A673 (cell line): Measurements from ENCODE around the gene ASPSCR1. TPM values are rescaled to one million over a fixed set of nuclear protein-coding genes. Genes with fewer than 3 reads are reported as not detected.

Experiments used
- BruUV-seq: library from RNA; stranded (reverse); fragments of 400-500 nt; replicated peaks from 2 replicates; lab custom pipeline; 2021; lab: Mats Ljungman, UMichigan
- CTCF ChIA-PET: fragments of 300-600 bp; sonication (Branson Sonifier 250); formaldehyde crosslinking; loops from one replicate; lab custom pipeline; 2022; ENCODE audit warnings: antibody characterized with exemption; lab: Charles Lee
- POLR2A ChIA-PET: fragments of 300-600 bp; sonication (Branson Sonifier 250); formaldehyde crosslinking; loops from one replicate; lab custom pipeline; 2022; ENCODE audit warnings: antibody characterized with exemption; ENCODE audit not compliant: low non-redundant PET; lab: Charles Lee
- DNase-seq: peaks from one replicate; pipeline ENCODE4 v3.0.0-alpha.2; 2015; ENCODE audit warnings: low spot score
- H3K27ac ChIP-seq: fragments of 200-600 bp; sonication (generic); 2 replicates; pipeline ENCODE4 v1.5.1; 2016; ENCODE audit warnings: mixed run types, low read depth, mild to moderate bottlenecking, mixed read lengths, antibody characterized with exemption, low read length; ENCODE audit not compliant: poor library complexity, severe bottlenecking
- H3K27me3 ChIP-seq: fragments of 200-600 bp; sonication (generic); replicated peaks from 2 replicates; pipeline ENCODE4 v1.6.1; 2017; ENCODE audit warnings: mixed run types, low read depth, mild to moderate bottlenecking, mixed read lengths, antibody characterized with exemption, low read length; ENCODE audit not compliant: insufficient read depth, poor library complexity
- H3K36me3 ChIP-seq: fragments of 200-600 bp; sonication (generic); 2 replicates; pipeline ENCODE4 v1.6.1; 2016; ENCODE audit warnings: mixed run types, mild to moderate bottlenecking, mixed read lengths, antibody characterized with exemption, low read length; ENCODE audit not compliant: insufficient read depth, poor library complexity, severe bottlenecking
- H3K4me1 ChIP-seq: fragments of 200-600 bp; sonication (generic); 2 replicates; pipeline ENCODE4 v1.6.1; 2017; ENCODE audit warnings: mixed run types, mild to moderate bottlenecking, mixed read lengths, antibody characterized with exemption, low read length; ENCODE audit not compliant: insufficient read depth, poor library complexity, severe bottlenecking
- H3K4me3 ChIP-seq: fragments of 200-600 bp; sonication (generic); 2 replicates; pipeline ENCODE4 v1.5.1; 2016; ENCODE audit warnings: low read depth, mixed run types, mild to moderate bottlenecking, mixed read lengths, low read length; ENCODE audit not compliant: poor library complexity, severe bottlenecking
- H3K9me3 ChIP-seq: fragments of 200-600 bp; sonication (generic); 2 replicates; pipeline ENCODE4 v1.6.1; 2016; ENCODE audit warnings: mixed run types, low read depth, mild to moderate bottlenecking, mixed read lengths, antibody characterized with exemption, low read length; ENCODE audit not compliant: poor library complexity, severe bottlenecking
- EZH2 ChIP-seq: fragments of 200-600 bp; sonication (generic); IDR thresholded peaks from 2 replicates; pipeline ENCODE4 v1.6.1; 2017; ENCODE audit warnings: borderline replicate concordance, low read depth, mild to moderate bottlenecking, mixed read lengths, antibody characterized with exemption, low read length; ENCODE audit not compliant: poor library complexity, severe bottlenecking
- intact Hi-C: fragments of 100-400 bp; cut with micrococcal nuclease; formaldehyde crosslinking; loops from one replicate; pipeline ENCODE4 v1.10.0; 2022; ENCODE audit not compliant: unreplicated experiment
- total RNA-seq: library from RNA; stranded (reverse); gene quantifications from 2 replicates; pipeline ENCODE4 v1.2.3, GENCODE V29; 2021
- TF ChIP-seq, protein P1 (sequence below): fragments of 300-800, 200-600 bp; sonication (generic); conservative IDR thresholded peaks from 2 replicates; pipeline ENCODE4 v1.5.1; 2017; ENCODE audit warnings: low read depth, mild to moderate bottlenecking, antibody characterized with exemption, low read length, moderate library complexity, mixed read lengths

The ASPSCR1 gene
- total RNA-seq, 1 experiment from 2014 or later, result 46.2 TPM

DNA sequence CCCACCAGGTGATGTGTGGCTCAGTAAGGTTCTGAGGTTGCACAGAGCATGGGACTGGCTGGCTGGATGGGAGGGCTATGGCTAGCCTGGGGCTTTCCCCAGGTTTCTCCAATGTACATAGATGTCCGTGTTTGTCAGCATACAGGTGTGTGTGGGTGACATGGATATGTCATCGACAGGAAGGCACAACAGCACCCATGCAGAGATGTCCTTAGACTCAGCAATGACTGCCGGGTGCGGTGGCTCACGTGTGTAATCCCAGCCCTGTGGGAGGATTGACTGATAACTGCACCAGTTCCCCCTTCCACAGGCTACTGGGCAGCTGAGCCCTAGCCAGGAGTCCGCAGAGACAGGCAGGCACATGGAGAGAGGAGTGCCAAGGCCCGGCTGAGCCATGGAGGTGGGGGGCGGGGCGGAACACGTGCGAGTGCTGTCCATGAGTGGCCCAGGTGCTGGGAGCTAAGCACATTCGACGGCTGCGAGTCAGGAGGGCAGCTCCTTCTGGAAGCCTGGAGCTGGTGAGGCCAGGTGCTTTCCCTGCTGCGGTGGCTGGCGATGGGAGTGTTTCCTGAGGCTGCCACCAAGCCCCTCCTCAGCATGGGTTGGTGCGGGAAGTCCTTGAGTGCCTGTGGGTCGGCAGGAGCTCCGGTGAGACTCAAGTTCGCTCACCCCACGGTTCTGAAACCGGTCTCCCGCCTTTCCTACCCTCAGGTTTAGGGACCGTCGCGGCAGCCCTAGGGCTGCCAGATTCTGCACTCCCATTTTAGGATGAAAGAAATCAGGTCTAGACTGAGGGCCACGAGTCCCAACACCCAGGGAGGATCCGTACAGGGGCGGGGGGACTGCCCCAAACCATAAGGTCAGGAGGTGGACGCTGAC lies 858 bp upstream of the ASPSCR1 start:
- no peak for DNase-seq
- Histone ChIP-seq H3K4me3 (peak overlapping the region; percentile 71), H3K27ac (peak overlapping the region; percentile 99), H3K36me3 (no peaks in the 10 kb centered on the region), H3K9me3 (peaks cover 3% of the 10 kb centered on the region), H3K4me1 (peaks cover 5% of the 10 kb centered on the region), H3K27me3 (no peaks in the 10 kb centered on the region)
- no peak for TF ChIP-seq EZH2
- TF ChIP-seq, protein P1, sequence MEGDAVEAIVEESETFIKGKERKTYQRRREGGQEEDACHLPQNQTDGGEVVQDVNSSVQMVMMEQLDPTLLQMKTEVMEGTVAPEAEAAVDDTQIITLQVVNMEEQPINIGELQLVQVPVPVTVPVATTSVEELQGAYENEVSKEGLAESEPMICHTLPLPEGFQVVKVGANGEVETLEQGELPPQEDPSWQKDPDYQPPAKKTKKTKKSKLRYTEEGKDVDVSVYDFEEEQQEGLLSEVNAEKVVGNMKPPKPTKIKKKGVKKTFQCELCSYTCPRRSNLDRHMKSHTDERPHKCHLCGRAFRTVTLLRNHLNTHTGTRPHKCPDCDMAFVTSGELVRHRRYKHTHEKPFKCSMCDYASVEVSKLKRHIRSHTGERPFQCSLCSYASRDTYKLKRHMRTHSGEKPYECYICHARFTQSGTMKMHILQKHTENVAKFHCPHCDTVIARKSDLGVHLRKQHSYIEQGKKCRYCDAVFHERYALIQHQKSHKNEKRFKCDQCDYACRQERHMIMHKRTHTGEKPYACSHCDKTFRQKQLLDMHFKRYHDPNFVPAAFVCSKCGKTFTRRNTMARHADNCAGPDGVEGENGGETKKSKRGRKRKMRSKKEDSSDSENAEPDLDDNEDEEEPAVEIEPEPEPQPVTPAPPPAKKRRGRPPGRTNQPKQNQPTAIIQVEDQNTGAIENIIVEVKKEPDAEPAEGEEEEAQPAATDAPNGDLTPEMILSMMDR, result no peak
- TSS peak; percentile 76 for BruUV-seq
- CTCF ChIA-PET, result interaction anchor here (0.7 to 1.0 kb wide), 2 partner anchors 17 to 33 kb away, joined by 3 to 8 read pairs; no protein-coding TSS in a partner anchor
- POLR2A ChIA-PET, result no interaction called here
- intact Hi-C loops, result no loop called here

DNA sequence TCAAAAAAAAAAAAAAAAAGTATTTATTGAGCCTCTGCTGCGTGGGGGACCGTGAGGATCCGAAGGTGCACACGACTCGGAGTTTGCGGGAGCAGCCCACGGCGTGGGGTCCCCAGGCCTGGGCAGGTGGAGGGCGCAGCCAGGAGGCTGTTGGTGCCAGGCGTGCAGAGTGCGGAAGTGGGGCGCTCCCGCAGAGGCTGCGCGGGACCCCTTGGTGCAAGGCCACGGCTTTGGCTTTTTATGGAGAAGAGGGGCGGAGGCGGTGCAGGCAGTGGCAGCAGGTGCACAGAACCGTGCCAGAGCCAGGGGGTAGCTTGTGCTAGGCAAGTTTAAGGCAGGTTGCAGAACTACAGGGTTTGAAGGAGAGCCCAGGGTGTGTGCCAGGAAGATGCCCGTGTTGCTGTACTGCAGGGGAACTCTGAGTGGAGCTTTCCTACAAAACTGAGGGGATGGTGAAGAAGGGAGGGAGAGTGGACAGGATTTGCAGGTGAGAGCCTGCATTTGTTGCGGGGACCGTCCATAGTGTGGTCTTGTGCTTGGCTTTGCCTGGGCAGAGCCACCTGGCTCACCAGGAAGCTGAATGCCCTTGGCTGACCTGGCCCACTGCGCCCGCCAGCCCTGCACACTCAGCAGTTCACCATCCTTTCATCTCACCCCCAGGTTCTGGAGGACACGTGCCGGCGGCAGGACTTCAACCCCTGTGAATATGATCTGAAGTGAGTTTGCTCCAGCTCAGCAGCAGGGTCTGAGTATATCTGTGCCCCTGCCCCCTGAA lies 1.3 kb downstream of the ASPSCR1 start:
- POLR2A ChIA-PET, result interaction anchor here (0.7 kb wide), 1 partner anchor 337 kb away, joined by 8 read pairs; no protein-coding TSS in a partner anchor
- TF ChIP-seq EZH2, result no peak
- TF ChIP-seq, protein P1, result no peak
- Histone ChIP-seq H3K27ac (peak overlapping the region; percentile 99), H3K36me3 (no peaks in the 10 kb centered on the region), H3K27me3 (no peaks in the 10 kb centered on the region), H3K9me3 (no peaks in the 10 kb centered on the region), H3K4me3 (peak overlapping the region; percentile 71), H3K4me1 (peaks cover 5% of the 10 kb centered on the region)
- no peak for DNase-seq
- BruUV-seq, result no TSS peak
- CTCF ChIA-PET, result no interaction called here
- intact Hi-C loops, result no loop called here

DNA sequence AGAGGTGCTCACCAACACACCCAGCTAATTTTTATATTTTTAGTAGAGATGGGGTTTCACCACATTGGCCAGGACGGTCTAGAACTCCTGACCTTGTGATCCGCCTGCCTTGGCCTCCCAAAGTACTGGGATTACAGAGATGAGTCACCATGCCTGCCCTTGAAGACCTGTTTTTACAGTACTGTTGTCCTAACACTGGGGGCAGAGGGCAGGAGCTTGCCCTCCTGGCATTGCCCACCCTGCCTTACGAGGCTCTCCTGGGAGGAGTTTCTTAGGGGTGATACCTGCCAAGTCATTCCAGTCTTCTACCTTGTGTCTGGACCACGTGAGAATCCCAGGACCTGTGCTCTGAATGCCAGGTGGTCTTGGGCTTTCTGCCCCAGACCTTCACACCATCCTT lies 2.7 kb downstream of the ASPSCR1 start:
- intact Hi-C loops, result no loop called here
- TF ChIP-seq, protein P1, result no peak
- no peak for TF ChIP-seq EZH2
- Histone ChIP-seq H3K27ac (no peak overlapping the region), H3K27me3 (no peaks in the 10 kb centered on the region), H3K4me3 (no peak overlapping the region), H3K9me3 (no peaks in the 10 kb centered on the region), H3K4me1 (peaks cover 5% of the 10 kb centered on the region), H3K36me3 (no peaks in the 10 kb centered on the region)
- DNase-seq, result no peak
- ChIA-PET POLR2A (no interaction called here), CTCF (no interaction called here)
- BruUV-seq, result no TSS peak
